Limb (tissue), 2 donors: ENCODE data around the gene NUCB1.
"Not testable (repeated sequence)": the region's sequence is repeated elsewhere in the genome, so short reads cannot be mapped to it uniquely, and the experiment has no call there.

ENCODE experiments used
- DNase-seq, 2 donors: peaks; one replicate each; pipeline ENCODE4 v3.0.0-alpha.2; 2016; ENCODE audit errors: extremely low spot score in 2 of 2

The NUCB1 gene

DNA sequence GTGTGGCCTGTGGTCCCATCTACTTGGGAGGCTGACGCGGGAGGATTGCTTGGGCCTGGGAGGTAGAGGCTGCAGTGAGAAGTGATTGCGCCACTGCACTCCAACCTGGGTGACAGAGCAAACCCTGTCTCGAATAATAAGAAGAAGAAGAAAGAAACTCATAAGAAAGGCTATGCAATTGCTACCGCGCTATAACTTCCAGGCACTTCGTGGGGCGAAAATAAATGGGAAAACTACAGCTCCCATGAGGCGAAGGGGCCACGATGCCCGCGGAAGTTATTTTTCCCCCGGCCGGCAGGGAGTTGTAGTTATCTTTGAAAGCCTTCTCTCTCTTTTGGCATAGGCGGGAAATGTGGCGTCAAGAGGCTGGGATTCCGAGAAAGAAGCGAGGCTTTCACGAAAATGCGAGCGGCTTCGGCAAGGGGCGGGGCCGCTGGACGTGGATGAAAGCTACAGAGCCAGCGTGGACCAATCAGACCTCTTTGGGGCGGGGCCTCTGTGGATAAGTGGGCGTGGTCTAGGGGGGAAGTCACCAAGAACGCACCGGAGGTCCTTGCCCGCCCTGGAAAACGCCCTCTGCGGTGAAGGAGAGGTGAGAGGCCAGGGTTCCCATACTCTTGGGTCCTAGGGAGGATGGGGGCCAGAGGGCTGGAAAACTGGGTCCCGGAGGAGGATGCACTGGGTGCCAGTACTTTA is at the start of gene NUCB1:
NUCB1 (plus strand) TSS at position 532 of the 696 bp plus-strand sequence. CDS start 485 bp downstream, outside the sequence.
- DNase-seq = peak; percentile 99

- no peak for DNase-seq
Observed at GRCh38 chr19:48852292-48852691, 47.8 kb upstream of the NUCB1 start.

- no peak for DNase-seq
Observed at GRCh38 chr19:48853483-48853882, 46.6 kb upstream of the NUCB1 start.

GRCh38 chr19:48854103-48854502 is 46.0 kb upstream of the NUCB1 start:
- no peak for DNase-seq

DNA sequence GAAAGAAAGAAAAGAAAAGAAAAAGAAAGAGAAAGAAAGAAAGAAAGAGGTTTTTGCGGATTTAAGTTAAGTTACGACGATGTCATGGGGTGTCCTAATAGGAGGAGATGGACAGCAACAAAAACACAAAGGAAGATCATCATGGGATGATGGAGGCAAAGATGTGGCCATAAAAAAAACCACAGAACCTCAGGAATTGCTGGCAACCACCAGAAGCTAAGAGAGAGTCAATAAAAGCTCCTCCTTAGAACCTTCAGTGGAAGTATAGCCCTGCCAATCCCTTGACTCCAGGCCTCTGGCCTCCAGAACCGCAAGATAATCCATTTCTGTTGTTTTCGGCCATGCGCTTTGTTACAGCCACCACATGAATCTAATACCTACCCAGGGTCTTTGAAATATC is 43.2 kb upstream of the NUCB1 start:
- DNase-seq = no peak

DNA sequence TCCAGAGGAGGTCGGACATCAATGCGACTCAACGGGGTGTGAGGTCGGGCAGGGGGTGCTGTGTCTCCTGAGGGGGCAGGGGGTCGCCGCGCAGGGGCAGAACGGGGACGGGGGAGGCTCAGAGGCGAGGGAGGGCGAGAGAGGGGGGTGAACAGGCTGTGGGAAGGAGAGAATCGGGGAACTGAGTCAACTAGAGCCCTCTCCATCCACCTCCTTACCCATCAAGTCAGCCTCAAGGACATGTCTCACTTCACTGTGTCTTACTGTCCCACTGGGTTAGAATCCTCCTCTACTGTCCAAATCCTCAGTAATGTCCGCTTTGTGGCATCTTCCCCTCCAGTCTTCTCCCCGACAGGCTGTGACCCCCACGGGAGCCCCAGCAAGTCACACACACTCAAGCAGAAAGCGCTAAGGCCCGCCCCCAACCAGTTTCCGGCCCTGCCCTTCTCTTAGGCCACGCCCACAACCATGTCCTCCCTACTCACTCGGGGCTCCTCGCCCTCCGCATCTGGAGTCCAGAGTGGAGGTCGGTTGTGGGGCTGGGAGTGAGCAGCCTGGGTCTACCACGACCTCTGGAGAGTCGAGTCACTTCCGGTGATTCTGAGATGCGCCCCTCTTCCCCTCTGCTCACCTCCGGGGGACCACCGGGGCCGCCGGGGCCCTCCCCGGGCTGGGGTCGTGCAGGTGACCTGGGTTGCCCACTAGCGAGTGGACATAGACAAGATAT is 41.0 kb upstream of the NUCB1 start:
- DNase-seq = peak in 1 of 2 donors; percentile 61

DNA sequence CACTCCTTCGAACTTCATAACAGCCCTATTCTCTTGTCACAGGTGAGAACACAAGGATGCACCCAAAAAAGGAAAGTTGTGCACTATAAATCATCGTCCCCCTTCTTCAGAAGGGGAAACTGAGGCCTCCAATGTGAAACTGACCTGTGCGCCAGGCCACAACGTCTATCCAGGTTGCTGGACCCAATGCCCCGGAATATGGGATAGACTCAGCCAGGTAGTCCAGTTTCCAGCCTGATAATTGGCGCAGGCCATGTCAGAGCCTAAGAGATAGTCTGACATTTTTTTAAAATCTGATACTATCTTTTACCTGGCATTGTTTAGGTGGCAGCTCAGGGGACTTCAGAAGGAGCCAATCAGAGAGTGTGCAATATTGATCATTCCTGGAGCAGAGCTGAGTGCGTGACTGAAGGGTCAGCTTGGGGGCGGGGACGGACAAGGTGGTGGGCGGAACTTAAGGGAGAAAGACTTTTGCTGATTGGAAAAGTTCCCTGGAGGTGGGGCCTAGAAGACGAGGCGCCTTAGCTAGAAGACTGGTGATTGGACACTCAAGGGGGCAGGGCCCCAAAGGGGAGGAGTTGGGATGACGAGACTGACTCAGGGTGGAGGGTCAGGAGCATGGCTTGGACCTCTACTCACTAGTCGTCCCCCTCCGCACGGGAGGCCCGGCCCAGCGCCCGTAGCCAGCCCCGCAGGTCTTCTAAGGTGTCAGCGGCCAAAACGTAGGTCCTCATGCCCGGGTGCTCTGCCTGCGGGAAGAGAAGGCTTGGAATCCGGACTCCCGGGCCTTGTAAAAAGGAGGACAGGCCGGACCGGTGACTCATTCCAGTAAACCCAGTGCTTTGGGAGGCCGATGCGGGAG is 40.2 kb upstream of the NUCB1 start:
- no peak for DNase-seq

DNA sequence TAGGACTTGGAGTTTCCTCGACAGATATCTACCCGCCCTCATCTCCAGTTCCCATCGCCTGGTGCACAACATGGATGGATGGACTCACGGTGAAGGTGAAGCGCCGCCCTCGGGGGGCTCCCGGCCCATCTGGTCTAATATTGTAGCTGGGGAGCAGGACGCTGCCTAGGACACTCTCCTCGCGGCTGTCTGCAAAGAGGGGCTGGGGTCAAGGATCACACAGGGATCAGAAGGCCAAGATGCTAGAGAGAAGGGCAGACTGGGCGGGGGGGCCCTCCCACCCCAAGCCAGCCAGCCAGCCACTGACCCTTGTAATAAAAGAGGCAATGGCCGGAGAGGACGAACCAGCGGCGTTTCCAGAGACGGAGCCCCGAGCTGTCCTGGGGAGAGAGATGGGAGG is 38.8 kb upstream of the NUCB1 start:
- DNase-seq = no peak

GRCh38 chr19:48862827-48863226 is 37.3 kb upstream of the NUCB1 start:
- DNase-seq = no peak

- no peak for DNase-seq
Observed at GRCh38 chr19:48866692-48867091, 33.4 kb upstream of the NUCB1 start.

GRCh38 chr19:48867123-48867745 is 32.9 kb upstream of the NUCB1 start:
- DNase-seq = peak; percentile 53 to 68

- peak in 1 of 2 donors; percentile 60 for DNase-seq
Observed at GRCh38 chr19:48867746-48868113, 32.4 kb upstream of the NUCB1 start.

DNA sequence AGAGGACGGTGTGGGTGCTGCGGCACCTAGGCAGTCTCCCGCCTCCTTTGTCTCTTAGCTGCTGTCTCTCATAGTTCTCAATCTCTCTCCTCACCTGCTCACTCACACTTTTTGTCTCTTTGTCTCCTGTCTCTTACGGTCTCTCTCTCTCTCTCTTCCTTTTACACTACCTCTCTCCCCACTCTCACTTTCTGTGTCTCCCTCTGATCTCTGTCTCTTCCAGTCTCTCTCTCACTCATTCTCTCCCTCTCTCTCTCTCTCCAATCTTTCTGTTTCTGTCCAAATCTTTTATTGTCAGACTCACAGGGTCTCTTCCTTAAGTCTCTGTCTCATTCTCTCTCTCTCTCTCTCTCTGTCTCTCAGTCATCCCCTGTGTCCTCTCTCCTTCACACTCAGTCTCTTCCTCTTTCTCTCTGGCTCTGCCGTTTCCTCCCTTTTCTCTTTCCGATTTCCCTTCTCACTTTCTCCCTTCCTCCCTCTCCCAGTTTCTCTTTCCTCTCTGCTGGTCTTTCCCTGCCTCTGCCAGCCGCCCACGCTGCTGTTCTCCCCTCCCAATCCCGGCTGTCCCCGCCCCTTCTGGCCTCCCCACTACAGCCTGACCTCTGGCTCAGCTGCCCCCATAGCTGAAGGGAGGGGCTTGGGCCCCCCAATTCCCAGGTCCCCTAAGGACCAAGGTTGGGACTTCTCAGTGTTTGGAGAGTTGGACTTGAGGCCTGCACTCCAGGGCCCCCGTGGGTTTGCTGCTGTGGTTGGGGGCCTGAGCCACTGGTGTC is 31.8 kb upstream of the NUCB1 start, which contains the start of gene PLEKHA4:
PLEKHA4 (minus strand) TSS at position 504 of the 773 bp plus-strand sequence. CDS start 997 bp downstream, outside the sequence.
- peak; percentile 60 to 72 for DNase-seq

GRCh38 chr19:48870048-48870447 is 30.1 kb upstream of the NUCB1 start:
- no peak for DNase-seq

- DNase-seq = not testable (repeated sequence)
Observed at GRCh38 chr19:48871471-48872181, 28.5 kb upstream of the NUCB1 start.

DNA sequence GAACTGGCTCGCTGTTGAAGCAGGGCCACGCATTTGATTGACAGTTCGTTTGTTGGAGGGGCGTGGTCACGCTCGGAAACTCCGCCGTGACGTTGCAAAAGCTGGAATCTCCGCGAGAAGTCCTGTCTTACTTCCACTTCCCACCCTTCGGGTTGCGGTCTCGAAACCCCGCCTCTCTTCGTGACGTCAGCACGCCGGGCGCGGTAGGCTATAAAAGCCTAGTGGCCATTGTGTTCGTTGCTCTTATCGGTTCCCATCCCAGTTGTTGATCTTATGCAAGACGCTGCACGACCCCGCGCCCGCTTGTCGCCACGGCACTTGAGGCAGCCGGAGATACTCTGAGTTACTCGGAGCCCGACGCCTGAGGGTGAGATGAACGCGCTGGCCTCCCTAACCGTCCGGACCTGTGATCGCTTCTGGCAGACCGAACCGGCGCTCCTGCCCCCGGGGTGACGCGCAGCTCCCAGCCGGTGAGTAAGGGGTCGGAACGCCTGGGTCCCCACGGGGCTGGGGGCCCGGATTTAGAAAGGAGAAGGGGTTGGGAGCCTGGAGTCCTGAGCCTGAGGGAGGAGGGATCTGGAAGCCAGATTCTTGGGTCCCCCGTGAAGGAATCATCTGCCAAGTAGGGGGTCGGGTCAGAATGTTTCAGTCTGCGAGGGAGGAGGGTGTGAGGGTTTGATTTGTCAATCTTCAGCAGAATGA is 27.8 kb upstream of the NUCB1 start, which contains the start of gene PPP1R15A:
PPP1R15A (plus strand) TSS at position 240 of the 702 bp plus-strand sequence. CDS start 813 bp downstream, outside the sequence.
- DNase-seq = peak; percentile 96 to 99

GRCh38 chr19:48872884-48873475 is 27.1 kb upstream of the NUCB1 start:
- peak; percentile 80 to 91 for DNase-seq

GRCh38 chr19:48873476-48874302 is 26.4 kb upstream of the NUCB1 start:
- no peak for DNase-seq
